Spinal cord (tissue), 10 donors: Measurements from ENCODE around the gene NRG3. TPM values are rescaled to one million over a fixed set of nuclear protein-coding genes. Genes with fewer than 3 reads are reported as not detected.

Experiments used
- DNase-seq, 6 donors: peaks; one replicate each; pipeline versions ENCODE4 v3.0.0 to v3.0.0-alpha.2; 2013 to 2015; ENCODE audit warnings: low spot score in 6 of 6, low read depth in 4 of 6
- H3K27ac ChIP-seq: one replicate; pipeline ENCODE4 v1.5.1; 2013; ENCODE audit warnings: low read depth, low read length, control low read depth
- H3K27me3 ChIP-seq: one replicate; pipeline ENCODE4 v1.6.1; 2013; ENCODE audit warnings: low read length; ENCODE audit not compliant: control insufficient read depth, insufficient read depth
- H3K36me3 ChIP-seq: one replicate; pipeline ENCODE4 v1.6.1; 2013; ENCODE audit warnings: low read length; ENCODE audit not compliant: control insufficient read depth, insufficient read depth
- H3K4me1 ChIP-seq: one replicate; pipeline ENCODE4 v1.6.1; 2013; ENCODE audit warnings: low read length; ENCODE audit not compliant: control insufficient read depth, insufficient read depth
- H3K4me3 ChIP-seq: one replicate; pipeline ENCODE4 v1.5.1; 2013; ENCODE audit warnings: low read depth, low read length, control low read depth
- H3K9me3 ChIP-seq: one replicate; pipeline ENCODE4 v1.6.1; 2013; ENCODE audit warnings: low read length; ENCODE audit not compliant: control insufficient read depth, insufficient read depth
- WGBS: methylation state at CpG from one replicate; pipeline ENCODE4 v1.1.5; 2013; ENCODE audit warnings: missing lambda C conversion rate; ENCODE audit not compliant: insufficient coverage; 5-methylcytosine and 5-hydroxymethylcytosine counted together
- polyA plus RNA-seq, 2 donors: library from polyadenylated mRNA; unstranded; fragments of 120-200 nt; gene quantifications; one replicate each; pipeline ENCODE4 v1.2.1, GENCODE V29; 2013; ENCODE audit not compliant: insufficient read length in 2 of 2
- total RNA-seq, 2 donors: library from RNA; depleted of rRNA in 1 of 2; stranded (reverse); fragments of 120-200 nt in 1 of 2; fragments of >200 nt in 1 of 2; gene quantifications; one replicate each; pipeline versions ENCODE4 v1.2.3 to v1.2.4, GENCODE V29; 2013 to 2014
- donor health status: healthy.

NRG3 gene
- total and polyA plus RNA-seq, 4 donors: 10.2 to 53.9 (median 33.6) TPM

DNA sequence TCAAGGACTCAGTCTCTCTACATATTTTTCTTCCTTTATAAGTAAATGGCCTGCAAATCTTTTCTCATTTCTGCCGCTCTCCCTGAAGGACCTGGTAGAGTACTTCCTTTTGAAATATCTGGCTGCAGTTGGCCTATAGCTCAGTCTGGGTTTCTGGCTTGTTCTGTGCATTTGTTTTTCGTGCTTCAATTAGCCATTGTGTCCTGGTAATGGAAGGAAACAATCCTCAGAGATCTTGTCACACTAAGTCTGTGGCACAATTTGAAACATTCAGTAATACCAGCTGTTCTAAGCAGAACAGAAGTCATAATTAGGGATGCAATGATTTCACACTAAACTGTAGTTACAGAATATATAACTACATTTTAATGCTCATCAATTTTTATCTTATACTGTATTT is 545.0 kb downstream of the NRG3 start:
- Histone ChIP-seq H3K36me3 (no peaks in the 10 kb centered on the region), H3K9me3 (no peaks in the 10 kb centered on the region), H3K27me3 (no peaks in the 10 kb centered on the region), H3K4me1 (no peaks in the 10 kb centered on the region), H3K4me3 (no peak overlapping the region), H3K27ac (no peak overlapping the region)
- peak in 2 of 6 donors; percentile 26 to 40 for DNase-seq
- WGBS: no CpG with 5 or more reads among the region's 2 CpGs

DNA sequence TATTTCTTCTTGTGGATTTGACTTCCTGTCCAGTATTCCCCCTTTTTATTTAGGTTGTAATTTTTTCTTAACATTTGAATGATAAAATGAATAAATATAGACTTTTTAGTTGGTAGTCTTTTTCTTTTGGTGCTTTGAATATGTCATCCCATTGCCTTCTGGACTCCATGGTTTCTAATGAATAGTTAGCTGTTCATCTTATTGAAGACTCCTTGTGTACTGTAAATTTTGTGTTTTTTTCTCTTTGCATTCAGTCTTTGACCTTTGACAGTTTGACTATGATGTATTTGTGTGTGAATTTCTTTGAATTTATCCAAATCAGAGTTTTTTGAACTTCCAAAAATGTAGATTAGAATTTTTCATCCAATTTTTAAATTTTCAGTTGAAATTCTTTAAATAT is 554.3 kb downstream of the NRG3 start:
- H3K36me3 ChIP-seq: no peaks in the 10 kb centered on the region
- H3K4me3 ChIP-seq: no peak overlapping the region
- no peaks in the 10 kb centered on the region for H3K4me1 ChIP-seq
- no peak for DNase-seq
- peaks cover 11% of the 10 kb centered on the region for H3K9me3 ChIP-seq
- H3K27ac ChIP-seq: no peak overlapping the region
- no peaks in the 10 kb centered on the region for H3K27me3 ChIP-seq

DNA sequence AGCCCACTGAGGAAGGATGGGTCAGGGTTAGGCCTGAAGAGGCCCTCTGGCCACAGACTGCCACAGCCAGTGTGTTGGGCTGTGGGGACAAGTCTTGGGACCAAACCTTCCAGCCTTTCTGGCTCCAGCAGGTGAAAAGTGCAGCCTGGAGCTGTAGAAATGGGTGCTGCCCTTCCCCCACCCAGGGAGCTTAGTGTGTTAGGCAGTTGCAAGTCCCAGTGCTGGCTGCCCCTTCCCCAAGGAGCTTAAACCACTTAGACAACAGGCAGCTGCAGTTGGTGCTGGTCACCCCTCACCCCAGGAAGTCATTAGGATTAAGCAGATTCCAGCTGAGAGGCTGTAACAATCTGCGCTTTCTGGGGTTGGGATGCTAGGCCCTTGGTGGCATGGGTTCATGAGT is 563.3 kb downstream of the NRG3 start:
- Histone ChIP-seq H3K27me3 (no peaks in the 10 kb centered on the region), H3K27ac (no peak overlapping the region), H3K9me3 (no peaks in the 10 kb centered on the region), H3K36me3 (no peaks in the 10 kb centered on the region), H3K4me3 (no peak overlapping the region), H3K4me1 (no peaks in the 10 kb centered on the region)
- no peak for DNase-seq
- WGBS: no CpG with 5 or more reads among the region's 1 CpG

DNA sequence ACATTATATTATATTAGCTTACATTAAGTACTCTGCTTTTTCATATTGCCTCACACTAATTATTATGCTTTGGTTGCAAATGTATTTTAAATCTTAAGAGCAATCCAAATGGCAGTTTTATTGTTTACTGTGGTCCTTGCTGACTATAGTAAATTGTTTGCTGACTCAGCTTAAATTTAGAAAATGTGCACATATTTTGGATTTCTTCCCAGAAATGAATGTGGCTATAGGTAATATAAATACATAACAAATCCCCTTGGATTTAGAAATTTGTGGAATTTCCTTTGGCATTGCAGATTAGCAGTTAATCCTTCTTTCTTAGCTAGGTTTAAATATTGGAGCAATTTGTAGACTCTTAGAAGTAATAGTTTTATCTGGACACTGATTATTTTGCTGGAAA is 565.8 kb downstream of the NRG3 start:
- no peaks in the 10 kb centered on the region for H3K27me3 ChIP-seq

DNA sequence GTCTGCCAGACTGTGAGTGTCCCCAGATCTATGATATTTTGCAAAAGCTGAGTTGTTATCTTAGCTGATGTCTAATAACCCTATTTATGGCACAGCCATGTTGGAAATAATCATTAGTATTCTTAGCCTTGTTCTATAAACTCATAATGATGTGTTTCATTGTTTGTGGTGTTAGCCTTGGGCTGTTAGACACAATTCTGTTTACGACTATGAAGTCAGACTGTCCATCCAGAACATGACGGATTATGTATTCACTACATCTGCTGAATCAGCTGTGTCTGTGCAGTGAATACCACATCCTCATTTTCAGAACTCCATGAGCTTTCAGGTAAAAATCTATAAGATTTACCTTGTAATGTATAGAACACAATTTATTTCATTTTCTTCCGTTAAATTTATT is 577.1 kb downstream of the NRG3 start:
- Histone ChIP-seq H3K27ac (no peak overlapping the region), H3K4me1 (no peaks in the 10 kb centered on the region), H3K36me3 (no peaks in the 10 kb centered on the region), H3K4me3 (no peak overlapping the region), H3K9me3 (no peaks in the 10 kb centered on the region), H3K27me3 (no peaks in the 10 kb centered on the region)
- DNase-seq: peak in 2 of 6 donors; percentile 14 to 58
- no CpG with 5 or more reads among the region's 3 CpGs for WGBS

More for the DNA sequence above, 565.8 kb downstream of the NRG3 start:
- no peak overlapping the region for H3K4me3 ChIP-seq
- no peak overlapping the region for H3K27ac ChIP-seq
- no peaks in the 10 kb centered on the region for H3K36me3 ChIP-seq
- no peaks in the 10 kb centered on the region for H3K9me3 ChIP-seq
- H3K4me1 ChIP-seq: no peaks in the 10 kb centered on the region
- peak in 1 of 6 donors; percentile 38 for DNase-seq

DNA sequence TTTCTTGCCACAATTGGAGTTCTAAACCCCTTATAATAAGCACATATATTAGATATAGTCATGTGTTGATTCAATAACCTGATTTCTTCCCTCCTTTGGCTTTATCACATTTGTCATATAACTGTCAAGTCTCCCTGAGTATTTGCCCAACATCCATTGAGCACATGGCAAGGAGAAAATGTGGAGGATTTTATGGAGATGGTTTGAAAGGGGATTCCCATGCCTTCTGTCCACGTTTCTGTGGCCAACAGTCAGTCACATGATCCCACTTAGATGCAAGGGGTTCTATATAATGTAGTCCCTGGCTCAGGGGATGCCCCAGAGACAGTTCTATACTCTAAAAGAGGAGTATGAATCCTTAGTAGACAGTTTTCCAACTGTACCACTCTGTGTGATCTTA is 577.7 kb downstream of the NRG3 start:
- no peak overlapping the region for H3K27ac ChIP-seq
- no peak overlapping the region for H3K4me3 ChIP-seq
- no peaks in the 10 kb centered on the region for H3K4me1 ChIP-seq
- H3K9me3 ChIP-seq: no peaks in the 10 kb centered on the region
- H3K27me3 ChIP-seq: no peaks in the 10 kb centered on the region
- DNase-seq: peak in 1 of 6 donors; percentile 57
- H3K36me3 ChIP-seq: no peaks in the 10 kb centered on the region
- 71% methylated on average over 1 of the region's 1 CpG for WGBS

DNA sequence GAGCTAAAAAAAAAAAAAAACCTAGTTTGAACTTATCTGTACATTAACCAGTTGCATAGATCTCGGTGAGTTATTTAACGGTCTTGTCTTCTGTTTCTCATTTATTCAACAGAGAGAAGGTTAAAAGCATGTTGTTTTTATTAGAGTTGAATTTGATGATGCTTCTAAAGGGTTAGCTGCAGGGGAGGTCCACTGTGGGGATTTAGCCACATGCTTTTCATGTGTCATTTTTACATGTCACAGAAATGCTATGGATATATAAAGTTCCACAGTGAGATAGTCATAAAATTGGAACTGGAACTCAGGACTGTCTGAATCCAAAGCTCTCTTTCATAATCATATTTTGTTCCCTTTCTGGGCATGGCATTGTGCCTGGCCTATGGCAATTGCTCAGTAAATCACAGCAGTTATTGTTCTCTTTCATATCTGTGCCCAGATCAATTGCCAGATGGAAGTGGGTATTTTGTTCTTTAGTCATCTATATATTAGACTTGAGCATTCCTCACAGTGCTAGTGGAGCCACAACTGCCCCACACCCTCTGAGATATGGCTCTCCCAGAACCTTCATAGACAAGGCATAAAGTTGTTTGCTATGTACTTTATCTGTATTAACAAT is 578.8 kb downstream of the NRG3 start:
- no CpG with 5 or more reads among the region's 2 CpGs for WGBS
- Histone ChIP-seq H3K4me3 (no peak overlapping the region), H3K36me3 (no peaks in the 10 kb centered on the region), H3K27ac (no peak overlapping the region), H3K9me3 (no peaks in the 10 kb centered on the region), H3K27me3 (no peaks in the 10 kb centered on the region), H3K4me1 (no peaks in the 10 kb centered on the region)
- DNase-seq: no peak

DNA sequence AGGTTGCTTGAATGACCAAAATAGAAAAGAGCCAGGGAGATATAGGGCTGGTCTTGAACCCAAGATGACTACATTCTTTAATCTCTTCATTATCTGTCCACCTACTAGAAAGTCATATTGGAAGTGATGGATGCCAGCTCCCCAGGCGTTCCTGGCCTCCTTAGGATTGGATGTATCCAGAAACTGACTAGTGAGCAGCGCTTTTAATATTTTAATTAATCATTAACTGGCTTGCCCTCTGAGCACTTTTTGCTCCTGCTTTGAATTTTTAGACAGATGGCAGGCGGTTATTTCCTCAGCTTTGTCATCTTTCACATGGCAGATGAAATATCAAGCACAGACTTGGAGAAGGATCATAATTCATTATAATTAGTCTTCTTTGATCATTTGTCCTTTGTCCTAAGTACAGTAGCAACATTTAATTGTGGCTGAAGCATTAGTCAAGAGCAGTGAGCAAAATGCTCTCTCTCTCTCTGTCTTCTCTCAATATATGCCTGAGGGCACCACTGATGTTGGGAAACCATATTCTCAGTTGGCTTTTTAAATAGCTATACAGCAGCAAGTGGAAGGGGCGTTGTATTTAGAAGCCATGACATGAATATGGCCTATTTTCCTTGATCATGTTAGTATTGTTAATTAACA is 588.0 kb downstream of the NRG3 start:
- no peak overlapping the region for H3K4me3 ChIP-seq
- H3K4me1 ChIP-seq: peaks cover 9% of the 10 kb centered on the region
- H3K27ac ChIP-seq: no peak overlapping the region
- peaks cover 3% of the 10 kb centered on the region for H3K36me3 ChIP-seq
- WGBS: no CpG with 5 or more reads among the region's 4 CpGs
- H3K9me3 ChIP-seq: no peaks in the 10 kb centered on the region
- H3K27me3 ChIP-seq: no peaks in the 10 kb centered on the region
- DNase-seq: peak in 1 of 6 donors; percentile 43

DNA sequence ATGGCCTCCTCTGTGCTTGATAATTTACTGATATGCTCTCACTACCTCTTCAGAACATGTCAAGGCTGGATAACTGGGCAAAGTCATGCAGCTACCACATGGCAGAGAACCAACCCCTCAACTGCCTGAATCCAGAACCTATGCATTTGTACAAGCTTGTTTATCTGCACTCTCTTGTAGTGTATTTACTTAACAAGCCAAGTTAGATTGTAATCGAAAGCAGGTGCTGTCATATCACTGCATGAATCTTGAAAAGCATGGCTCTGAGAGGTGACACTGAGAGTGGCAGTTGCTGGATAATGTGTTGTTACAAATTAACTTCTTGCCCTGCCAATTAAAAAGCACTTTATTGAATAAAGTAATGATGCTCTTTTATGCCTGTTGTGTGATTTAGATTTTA is 588.6 kb downstream of the NRG3 start:
- DNase-seq: no peak
- Histone ChIP-seq H3K4me3 (no peak overlapping the region), H3K36me3 (peaks cover 3% of the 10 kb centered on the region), H3K27ac (no peak overlapping the region), H3K4me1 (peaks cover 9% of the 10 kb centered on the region), H3K9me3 (no peaks in the 10 kb centered on the region), H3K27me3 (no peaks in the 10 kb centered on the region)
- WGBS: no CpG with 5 or more reads among the region's 1 CpG

DNA sequence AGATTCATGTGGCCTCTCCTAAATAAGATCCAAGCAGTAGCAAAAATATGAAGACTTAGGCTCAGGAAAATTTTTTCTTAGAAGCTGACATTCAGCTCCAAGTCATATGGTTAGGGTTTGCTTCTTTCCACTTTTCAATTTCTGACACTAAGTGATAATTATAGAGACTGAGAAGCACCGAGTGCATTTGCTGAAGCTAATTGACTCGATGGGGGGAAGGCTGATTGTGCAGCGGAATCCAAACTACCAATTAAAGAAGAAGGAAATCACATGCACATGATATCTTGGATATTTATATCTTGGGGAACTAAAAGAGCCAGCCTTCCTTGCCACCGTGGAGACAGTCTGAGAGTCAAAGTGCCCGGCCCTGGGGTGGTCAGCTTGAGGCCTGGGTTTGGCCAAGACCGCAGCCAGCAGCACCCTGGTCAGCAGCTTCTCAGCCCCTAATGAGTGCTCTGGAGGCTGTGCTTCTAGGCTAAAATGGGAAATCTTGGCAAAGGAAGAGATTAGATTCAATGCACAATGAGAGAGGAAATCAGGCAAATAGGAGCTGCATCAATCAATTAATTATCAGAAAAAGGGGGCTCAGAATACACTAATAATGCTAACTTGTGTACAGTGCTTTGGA is 589.3 kb downstream of the NRG3 start:
- 50% methylated on average over 2 of the region's 6 CpGs for WGBS
- Histone ChIP-seq H3K4me1 (peaks cover 9% of the 10 kb centered on the region), H3K9me3 (no peaks in the 10 kb centered on the region), H3K4me3 (no peak overlapping the region), H3K36me3 (peaks cover 3% of the 10 kb centered on the region), H3K27me3 (no peaks in the 10 kb centered on the region), H3K27ac (no peak overlapping the region)
- peak in 2 of 6 donors; percentile 38 to 82 for DNase-seq
